NCI-H82 treated with DMSO at 0.1 percent for 48 hours (cell line): Measurements from ENCODE around the gene IPMK.
"Not testable (repeated sequence)": the region's sequence is repeated elsewhere in the genome, so short reads cannot be mapped to it uniquely, and the experiment has no call there.

Experiments used
- DNase-seq: peaks from one replicate; lab custom pipeline; 2025; ENCODE audit not compliant: unreplicated experiment; lab: John Stamatoyannopoulos, UW

The IPMK gene

GRCh38 chr10:58229856-58230255, 37.8 kb downstream of the IPMK start:
- DNase-seq, result not testable (repeated sequence)

DNA sequence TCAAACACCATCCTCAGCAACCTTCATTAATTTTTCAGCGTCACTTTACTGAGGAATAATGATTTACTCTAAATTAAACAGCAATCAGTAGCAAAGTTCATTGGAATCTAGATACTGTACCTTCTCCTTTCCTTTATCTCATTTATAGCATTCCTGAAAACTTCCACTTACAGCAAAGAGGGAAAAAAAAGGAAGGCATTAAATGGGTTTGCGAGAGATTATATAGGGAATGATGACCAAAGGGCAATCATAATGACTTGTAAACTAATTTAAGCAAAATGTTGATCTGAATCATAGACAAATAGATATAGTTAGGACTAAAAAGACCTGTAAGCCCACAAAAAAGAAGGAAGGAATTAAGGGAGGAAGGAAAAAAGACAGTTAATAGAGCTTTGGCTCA, 42.0 kb downstream of the IPMK start:
- no peak for DNase-seq

GRCh38 chr10:58220769-58221451, 46.8 kb downstream of the IPMK start:
- no peak for DNase-seq

DNA sequence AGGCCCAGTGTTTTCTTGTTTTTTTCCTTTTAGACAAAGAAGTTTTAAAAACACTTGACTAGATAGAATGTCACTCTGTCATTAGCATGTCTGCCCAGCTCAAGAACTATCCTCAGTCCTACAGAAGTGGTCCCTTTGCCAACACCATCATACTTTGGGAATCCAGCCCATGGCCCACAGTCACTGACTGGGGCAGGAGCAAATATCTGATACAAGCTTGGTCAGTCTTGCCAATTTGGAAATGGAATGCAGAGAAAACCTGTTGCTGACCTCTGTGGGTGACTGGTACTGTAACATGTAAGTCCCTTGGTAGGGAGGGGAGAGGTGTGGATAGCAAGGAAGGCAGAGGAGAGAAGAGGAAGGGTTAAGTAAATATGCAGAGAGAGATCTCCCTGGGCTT, 47.8 kb downstream of the IPMK start:
- DNase-seq, result no peak

- no peak for DNase-seq
Measured at GRCh38 chr10:58217612-58218011, 50.1 kb downstream of the IPMK start.

DNA sequence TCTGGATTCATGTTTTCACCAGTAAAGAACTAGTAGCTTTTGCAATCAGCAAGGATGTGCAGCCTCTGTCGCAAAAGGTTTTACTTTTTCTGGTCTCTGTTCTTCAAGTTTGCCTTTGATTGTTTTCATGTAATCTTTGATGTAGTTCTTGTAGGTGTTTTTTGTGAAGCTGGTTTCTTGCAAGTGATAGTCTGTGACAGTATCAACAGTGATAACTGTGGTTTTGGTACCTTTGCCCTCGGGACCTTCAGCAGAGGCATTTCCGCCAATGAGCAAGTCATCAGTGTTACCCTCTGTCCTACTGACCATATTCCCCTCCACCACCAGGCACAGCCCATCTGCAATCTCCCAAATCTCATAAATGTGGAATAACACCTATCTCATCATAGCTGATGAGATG, 55.1 kb downstream of the IPMK start:
- no peak for DNase-seq

DNA sequence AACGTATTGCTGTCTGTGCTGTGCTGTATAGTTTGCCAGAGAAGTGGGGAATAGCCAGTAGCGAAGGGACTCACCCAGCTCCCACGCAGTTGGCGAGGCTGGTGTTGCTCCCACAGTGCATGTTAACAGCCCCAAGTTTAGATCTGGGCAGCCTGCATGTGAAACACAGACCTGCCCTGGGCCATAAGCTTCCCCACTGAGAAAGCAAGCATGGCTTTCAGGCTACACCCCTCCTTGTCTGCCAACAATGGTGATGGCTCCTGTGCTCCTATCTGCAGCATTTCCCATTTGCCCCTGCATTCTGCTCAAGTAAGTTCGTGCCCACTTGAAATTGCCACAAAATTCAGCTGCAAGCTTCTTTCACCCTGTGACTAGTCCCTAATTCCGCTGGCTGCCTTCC, 57.5 kb downstream of the IPMK start:
- DNase-seq, result no peak

- DNase-seq, result no peak
Measured at GRCh38 chr10:58209669-58210068, 58.0 kb downstream of the IPMK start.

DNA sequence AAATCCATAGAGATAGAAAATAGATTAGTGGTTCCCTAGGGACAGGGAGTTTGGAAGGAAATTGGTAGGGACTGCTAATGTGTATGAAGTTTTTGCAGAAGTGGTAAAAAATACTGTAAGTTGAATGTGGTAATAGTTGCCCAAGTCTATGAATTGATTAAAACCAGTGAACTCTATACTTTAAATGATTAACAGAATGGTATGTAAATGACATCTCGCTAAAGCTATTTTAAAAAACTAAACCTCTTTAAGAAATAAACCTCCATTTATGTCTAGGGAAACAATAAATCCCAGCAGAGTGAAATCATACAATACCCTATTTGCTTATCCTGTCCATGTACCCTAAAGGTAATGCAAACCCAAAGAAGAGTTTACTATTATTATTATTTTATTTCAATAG, 61.4 kb downstream of the IPMK start:
- no peak for DNase-seq

DNA sequence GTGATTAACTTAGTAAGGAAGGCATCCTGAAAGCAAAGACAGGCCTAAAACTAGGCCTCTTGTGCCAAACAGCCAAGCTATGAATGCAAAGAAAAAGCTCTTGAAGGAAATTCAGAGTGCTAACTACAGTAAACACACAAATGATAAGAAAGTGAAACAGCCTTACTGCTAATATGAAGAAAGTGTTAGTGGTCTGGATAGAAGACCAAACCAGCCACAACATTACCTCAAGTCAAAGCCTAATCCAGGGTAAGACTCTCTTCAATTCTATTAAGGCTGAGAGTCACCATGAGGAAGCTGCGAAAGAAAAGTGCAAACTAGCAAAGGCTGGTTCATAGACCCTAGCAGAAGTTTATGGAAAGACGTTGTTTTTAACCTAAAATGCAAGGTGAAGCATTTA, 66.0 kb downstream of the IPMK start:
- DNase-seq, result no peak

GRCh38 chr10:58189269-58189668, 78.4 kb downstream of the IPMK start:
- DNase-seq, result no peak

DNA sequence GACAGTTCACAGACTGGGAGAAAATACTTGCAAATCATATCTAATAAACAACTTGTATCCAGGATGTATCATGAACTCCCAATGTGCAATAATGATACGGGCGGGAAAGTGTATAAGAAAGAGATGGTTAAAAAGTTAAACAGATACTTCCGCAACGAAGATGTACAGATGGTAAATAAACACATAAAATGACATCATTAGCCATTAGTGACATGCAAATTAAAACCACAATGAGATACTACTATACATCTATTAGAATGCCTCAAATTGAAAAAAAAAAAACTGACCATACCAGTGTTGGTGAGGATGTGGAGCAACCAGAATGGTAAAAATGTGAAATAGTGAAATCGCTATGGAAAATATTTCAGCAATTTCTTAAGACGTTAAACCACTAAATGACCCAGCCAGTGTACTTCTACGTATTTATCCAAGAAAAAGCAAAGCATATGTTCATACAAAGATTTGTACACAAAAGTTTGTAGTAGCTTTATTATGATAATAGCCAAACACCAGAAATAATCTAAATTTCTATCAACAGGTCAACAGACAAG, 83.5 kb downstream of the IPMK start:
- no peak for DNase-seq

DNA sequence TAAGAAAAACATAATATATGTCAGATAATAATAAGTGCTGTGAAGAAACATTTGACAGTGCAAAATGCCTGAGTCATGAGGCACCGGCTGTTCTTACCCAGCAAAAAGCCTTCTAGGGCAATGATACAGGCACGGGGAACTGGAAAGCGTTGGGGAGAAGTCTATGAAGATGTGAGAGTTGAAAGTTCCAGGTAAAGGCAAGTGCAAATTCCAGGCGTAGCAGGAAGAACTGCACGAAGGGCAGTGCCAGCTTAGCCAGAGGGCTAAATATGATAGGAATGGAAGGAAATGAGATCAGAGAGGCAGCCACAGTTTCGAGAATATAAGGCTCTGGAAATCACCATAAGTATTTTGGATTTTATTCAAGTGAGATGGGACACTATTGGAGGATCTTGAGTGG, 87.0 kb downstream of the IPMK start:
- DNase-seq, result no peak

GRCh38 chr10:58179238-58179637, 88.5 kb downstream of the IPMK start:
- no peak for DNase-seq

DNA sequence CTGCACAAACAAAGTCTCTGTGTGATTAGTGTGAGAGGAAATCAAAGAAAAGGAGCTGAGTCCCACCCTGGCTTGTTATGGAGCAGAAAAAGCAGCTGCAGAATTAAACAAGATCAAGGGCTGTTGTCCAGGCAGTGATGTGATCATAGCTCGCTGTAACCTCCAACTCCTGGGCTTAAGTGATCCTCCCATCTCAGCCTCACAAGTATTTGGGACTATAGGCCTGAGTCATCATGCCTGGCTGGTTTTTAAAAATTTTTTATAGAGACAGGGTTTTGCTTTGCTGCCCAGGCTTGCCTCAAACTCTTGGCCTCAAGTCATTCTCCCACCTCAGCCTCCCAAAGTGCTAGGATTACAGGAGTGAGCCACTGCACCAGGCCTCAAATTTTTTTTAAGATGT, 88.9 kb downstream of the IPMK start:
- DNase-seq, result peak; percentile 7

DNA sequence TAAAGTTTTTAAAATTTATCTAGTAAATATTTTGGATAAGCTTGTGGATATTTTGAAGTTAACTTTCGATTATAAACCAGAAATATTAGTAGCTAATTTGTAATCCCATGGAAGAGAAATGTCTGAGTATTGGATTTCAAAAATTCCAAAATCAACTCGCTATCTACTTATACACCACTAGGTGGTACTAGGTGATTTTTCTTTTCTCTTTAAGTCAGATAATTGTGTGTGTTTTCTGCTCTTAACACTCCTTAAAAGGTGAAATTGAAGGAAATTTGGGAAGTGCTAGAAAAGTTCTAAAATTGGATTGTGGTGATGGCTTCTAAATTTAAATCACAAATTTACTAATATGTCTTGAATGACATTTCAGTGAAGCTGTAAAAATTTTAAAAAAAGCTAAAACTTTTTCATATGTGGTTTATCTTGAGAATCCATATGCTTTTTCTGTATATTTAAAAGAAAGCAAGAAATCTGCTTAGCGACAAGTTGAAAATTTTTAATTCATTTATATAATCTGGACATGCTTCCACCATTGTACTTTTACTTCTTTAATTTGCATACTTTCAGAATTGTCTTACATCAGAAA, 90.2 kb downstream of the IPMK start:
- DNase-seq, result peak; percentile 50

GRCh38 chr10:58175990-58176900, 91.4 kb downstream of the IPMK start:
- no peak for DNase-seq

DNA sequence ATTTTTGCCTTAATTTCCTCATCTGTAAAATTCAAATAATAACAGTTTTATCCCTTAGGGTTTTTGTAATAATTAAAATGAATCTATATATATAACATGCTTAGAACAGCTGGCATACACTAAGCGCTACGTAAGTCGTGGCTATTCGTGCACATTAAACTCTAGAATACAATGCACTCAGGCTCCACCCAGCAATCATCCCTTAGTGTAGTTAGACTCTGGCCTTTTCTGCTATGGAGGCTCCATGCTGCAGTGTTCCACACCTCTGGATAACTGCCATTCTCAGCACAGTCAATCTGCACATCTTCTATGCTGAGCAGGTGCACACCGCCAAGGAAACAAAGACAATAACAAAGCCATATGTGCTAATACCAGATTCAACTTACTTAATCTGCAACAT, 92.9 kb downstream of the IPMK start:
- no peak for DNase-seq

- DNase-seq, result no peak
Measured at GRCh38 chr10:58173391-58173790, 94.3 kb downstream of the IPMK start.

- no peak for DNase-seq
Measured at GRCh38 chr10:58171146-58171545, 96.5 kb downstream of the IPMK start.

GRCh38 chr10:58164517-58164916, 103.2 kb downstream of the IPMK start:
- no peak for DNase-seq

GRCh38 chr10:58158806-58159205, 108.9 kb downstream of the IPMK start:
- no peak for DNase-seq
